ENCODE results near the gene MYL5. TPM values are rescaled to one million over a fixed set of nuclear protein-coding genes. Genes with fewer than 3 reads are reported as not detected.

The MYL5 gene
- total RNA-seq, 4 donors from 2014 or later: 4.6 to 9.9 TPM; not detected in 2

GRCh38 chr4:649293-649625 lies 25.1 kb upstream of the MYL5 start:
- no peaks in the 10 kb centered on the region for H3K9me3 ChIP-seq
- intact Hi-C loops (cut with DNase I; ENCODE audit: low total_unique reads): no loop called here
- H3K4me3 ChIP-seq: no peak overlapping the region
- H3K36me3 ChIP-seq: no peaks in the 10 kb centered on the region
- TF ChIP-seq CTCF (IDR thresholded peaks at IDR 0.05): no peak
- no peak for TF ChIP-seq POLR2A (IDR thresholded peaks at IDR 0.05)
- DNase-seq: no peak
- no peak overlapping the region for H3K27ac ChIP-seq
- no peaks in the 10 kb centered on the region for H3K27me3 ChIP-seq
- no peaks in the 10 kb centered on the region for H3K4me1 ChIP-seq

DNA sequence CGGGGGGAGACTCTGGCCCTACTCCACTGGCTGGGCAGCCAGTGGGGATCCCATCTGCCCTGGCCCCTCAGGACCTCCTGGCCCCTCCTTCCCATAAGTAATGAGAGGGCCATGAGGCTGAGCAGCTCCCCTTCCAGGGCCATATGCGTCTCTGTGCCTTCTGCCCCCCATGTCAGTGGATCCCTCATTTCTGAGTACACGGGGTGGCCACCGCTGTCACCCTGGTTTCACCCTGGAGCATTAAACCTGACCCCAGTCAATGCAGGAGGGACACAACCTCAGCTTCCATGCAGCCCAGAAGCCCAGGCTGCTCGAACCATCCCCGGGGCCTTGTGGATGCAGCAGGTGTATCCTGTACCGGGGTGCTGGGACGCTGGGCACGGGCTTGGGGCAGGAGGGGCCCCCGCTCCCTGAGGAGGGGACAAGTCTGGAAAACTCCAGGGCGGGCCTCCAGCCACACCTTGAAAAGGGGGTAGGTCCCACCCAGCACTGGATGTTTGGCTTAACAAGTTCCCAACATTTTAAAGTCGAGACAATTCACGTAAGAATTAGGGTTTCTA lies 24.5 kb upstream of the MYL5 start:
- H3K4me3 ChIP-seq: no peak overlapping the region
- H3K9me3 ChIP-seq: no peaks in the 10 kb centered on the region
- H3K27me3 ChIP-seq: no peaks in the 10 kb centered on the region
- intact Hi-C loops (cut with DNase I; ENCODE audit: low total_unique reads): no loop called here
- DNase-seq: no peak
- H3K27ac ChIP-seq: no peak overlapping the region
- no peaks in the 10 kb centered on the region for H3K36me3 ChIP-seq
- H3K4me1 ChIP-seq: no peaks in the 10 kb centered on the region
- TF ChIP-seq POLR2A (IDR thresholded peaks at IDR 0.05) (no peak), CTCF (IDR thresholded peaks at IDR 0.05) (no peak)

DNA sequence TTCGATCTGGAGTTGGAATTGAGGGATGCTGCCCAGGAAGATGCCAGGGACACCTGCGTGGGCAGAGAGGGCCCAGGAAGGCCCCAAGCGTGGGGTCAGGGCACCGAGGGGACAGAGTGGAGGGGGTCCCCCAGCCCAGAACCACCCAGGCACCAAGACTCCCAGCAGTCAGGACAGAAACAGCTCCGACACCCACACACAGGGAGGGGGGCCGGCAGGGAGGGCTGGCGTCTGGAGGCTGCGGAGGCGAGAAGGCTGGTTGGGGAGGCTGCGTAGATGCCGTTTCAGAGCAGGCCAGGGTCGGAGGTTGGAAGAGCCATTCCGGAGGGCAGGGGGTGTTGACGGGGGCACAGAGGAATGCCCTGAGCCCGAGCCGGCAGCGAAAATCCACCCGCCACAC lies 23.9 kb upstream of the MYL5 start:
- no peaks in the 10 kb centered on the region for H3K27me3 ChIP-seq
- H3K36me3 ChIP-seq: no peaks in the 10 kb centered on the region
- no peaks in the 10 kb centered on the region for H3K9me3 ChIP-seq
- no peak overlapping the region for H3K4me3 ChIP-seq
- no peaks in the 10 kb centered on the region for H3K4me1 ChIP-seq
- no peak overlapping the region for H3K27ac ChIP-seq
- DNase-seq: no peak
- intact Hi-C loops (cut with DNase I; ENCODE audit: low total_unique reads): no loop called here
- TF ChIP-seq POLR2A (IDR thresholded peaks at IDR 0.05): no peak

DNA sequence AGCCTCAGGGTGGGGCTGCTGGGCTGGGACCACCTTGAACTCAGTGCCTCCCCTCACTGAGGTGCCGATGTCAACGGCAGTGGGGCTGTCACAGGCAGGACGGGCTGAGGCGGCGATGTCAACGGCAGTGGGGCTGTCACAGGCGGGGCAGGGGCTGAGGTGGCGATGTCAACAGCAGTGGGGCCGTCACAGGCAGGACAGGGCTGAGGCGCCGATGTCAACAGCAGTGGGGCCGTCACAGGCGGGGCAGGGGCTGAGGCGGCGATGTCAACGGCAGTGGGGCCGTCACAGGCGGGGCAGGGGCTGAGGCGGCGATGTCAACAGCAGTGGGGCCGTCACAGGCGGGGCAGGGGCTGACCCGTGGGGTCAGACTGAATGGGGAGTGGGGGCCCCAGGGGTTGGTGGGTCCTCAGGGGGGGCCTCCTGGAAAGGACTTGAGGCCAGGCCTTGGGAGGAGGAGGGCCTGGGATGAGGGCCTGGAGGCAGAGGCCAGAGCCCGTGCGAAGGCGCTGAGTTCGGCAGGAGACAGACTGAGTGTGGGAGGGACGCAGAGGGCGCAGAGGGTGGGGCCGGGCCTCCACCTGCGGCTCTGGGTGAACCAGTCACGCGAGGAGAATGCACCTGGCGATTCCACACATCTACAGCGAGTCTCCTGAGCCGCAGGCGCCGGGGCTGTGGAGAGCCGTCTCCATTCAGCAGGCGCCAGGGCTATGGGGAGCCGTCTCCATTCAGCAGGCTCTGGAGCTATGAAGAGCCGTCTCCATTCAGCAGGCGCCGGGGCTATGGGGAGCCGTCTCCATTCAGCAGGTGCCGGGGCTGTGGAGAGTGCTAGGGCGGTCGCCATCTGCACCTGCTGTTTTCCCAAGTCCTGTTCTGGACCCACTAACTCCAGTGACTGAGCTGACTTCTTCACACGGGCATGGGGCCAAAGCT lies 23.1 kb upstream of the MYL5 start:
- no peak for TF ChIP-seq POLR2A (IDR thresholded peaks at IDR 0.05)
- no peak for TF ChIP-seq CTCF (IDR thresholded peaks at IDR 0.05)
- no peak overlapping the region for H3K4me3 ChIP-seq
- H3K4me1 ChIP-seq: no peaks in the 10 kb centered on the region
- no peak for DNase-seq
- intact Hi-C loops (cut with DNase I; ENCODE audit: low total_unique reads): no loop called here
- no peak overlapping the region for H3K27ac ChIP-seq
- H3K36me3 ChIP-seq: no peaks in the 10 kb centered on the region
- H3K9me3 ChIP-seq: no peaks in the 10 kb centered on the region
- H3K27me3 ChIP-seq: no peaks in the 10 kb centered on the region

- intact Hi-C loops (cut with DNase I; ENCODE audit: low total_unique reads): no loop called here
- H3K27ac ChIP-seq: no peak overlapping the region
- no peak overlapping the region for H3K4me3 ChIP-seq
- no peak for DNase-seq
- H3K36me3 ChIP-seq: no peaks in the 10 kb centered on the region
- no peaks in the 10 kb centered on the region for H3K4me1 ChIP-seq
- no peaks in the 10 kb centered on the region for H3K9me3 ChIP-seq
- H3K27me3 ChIP-seq: no peaks in the 10 kb centered on the region
- no peak for TF ChIP-seq POLR2A (IDR thresholded peaks at IDR 0.05)
- TF ChIP-seq CTCF (IDR thresholded peaks at IDR 0.05): no peak
Observed at GRCh38 chr4:651884-652642, 22.3 kb upstream of the MYL5 start.
